Liver (tissue), 3 donors: ENCODE results near the gene LRFN5.

Experiments used
- NR2F2 ChIP-seq: IDR thresholded peaks from 2 replicates; pipeline ENCODE4 v1.6.1; 2016; ENCODE audit warnings: antibody characterized with exemption
- RAD21 ChIP-seq, 2 donors: IDR thresholded peaks; 2 replicates each; pipeline ENCODE4 v1.6.1; 2016; ENCODE audit warnings: antibody characterized with exemption in 2 of 2, mild to moderate bottlenecking in 2 of 2
- TF ChIP-seq, protein P1 (sequence below): fragments of 150-350 bp; IDR thresholded peaks from 2 replicates; pipeline ENCODE4 v1.5.1; 2017; ENCODE audit warnings: improper control_type of control experiment, low read depth, low read length; ENCODE audit not compliant: missing input control
- TF ChIP-seq, protein P2 (sequence below): IDR thresholded peaks from 2 replicates; pipeline ENCODE4 v1.6.1; 2016; ENCODE audit warnings: antibody characterized with exemption
- TF ChIP-seq, protein P3 (sequence below): IDR thresholded peaks from 2 replicates; pipeline ENCODE4 v1.6.1; 2016; ENCODE audit warnings: antibody characterized with exemption
- donor health status: healthy.
- donor health status: healthy.

DNA sequence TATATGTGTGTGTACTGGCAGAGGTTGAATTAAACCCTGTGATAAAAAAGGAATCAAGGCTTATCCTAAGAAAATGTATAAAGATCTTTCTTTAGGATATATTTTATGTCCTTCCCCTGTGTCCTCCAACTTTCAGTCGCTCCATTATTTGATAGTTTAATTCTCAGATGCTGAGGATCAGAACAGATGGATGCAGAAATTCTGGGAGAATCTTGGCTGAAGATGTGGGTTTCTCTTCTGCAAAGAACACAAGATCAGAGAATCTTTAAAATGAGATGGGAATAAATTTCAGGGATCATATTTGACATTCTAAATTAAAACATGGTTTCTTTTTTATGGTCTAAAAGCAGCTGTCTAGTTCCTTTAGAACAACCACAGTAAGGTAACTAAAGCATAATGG is 37.9 kb downstream of the LRFN5 start:
- TF ChIP-seq, protein P1, sequence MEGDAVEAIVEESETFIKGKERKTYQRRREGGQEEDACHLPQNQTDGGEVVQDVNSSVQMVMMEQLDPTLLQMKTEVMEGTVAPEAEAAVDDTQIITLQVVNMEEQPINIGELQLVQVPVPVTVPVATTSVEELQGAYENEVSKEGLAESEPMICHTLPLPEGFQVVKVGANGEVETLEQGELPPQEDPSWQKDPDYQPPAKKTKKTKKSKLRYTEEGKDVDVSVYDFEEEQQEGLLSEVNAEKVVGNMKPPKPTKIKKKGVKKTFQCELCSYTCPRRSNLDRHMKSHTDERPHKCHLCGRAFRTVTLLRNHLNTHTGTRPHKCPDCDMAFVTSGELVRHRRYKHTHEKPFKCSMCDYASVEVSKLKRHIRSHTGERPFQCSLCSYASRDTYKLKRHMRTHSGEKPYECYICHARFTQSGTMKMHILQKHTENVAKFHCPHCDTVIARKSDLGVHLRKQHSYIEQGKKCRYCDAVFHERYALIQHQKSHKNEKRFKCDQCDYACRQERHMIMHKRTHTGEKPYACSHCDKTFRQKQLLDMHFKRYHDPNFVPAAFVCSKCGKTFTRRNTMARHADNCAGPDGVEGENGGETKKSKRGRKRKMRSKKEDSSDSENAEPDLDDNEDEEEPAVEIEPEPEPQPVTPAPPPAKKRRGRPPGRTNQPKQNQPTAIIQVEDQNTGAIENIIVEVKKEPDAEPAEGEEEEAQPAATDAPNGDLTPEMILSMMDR: no peak
- TF ChIP-seq, protein P2, sequence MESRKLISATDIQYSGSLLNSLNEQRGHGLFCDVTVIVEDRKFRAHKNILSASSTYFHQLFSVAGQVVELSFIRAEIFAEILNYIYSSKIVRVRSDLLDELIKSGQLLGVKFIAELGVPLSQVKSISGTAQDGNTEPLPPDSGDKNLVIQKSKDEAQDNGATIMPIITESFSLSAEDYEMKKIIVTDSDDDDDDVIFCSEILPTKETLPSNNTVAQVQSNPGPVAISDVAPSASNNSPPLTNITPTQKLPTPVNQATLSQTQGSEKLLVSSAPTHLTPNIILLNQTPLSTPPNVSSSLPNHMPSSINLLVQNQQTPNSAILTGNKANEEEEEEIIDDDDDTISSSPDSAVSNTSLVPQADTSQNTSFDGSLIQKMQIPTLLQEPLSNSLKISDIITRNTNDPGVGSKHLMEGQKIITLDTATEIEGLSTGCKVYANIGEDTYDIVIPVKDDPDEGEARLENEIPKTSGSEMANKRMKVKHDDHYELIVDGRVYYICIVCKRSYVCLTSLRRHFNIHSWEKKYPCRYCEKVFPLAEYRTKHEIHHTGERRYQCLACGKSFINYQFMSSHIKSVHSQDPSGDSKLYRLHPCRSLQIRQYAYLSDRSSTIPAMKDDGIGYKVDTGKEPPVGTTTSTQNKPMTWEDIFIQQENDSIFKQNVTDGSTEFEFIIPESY: no peak
- no peak for TF ChIP-seq NR2F2
- TF ChIP-seq, protein P3, sequence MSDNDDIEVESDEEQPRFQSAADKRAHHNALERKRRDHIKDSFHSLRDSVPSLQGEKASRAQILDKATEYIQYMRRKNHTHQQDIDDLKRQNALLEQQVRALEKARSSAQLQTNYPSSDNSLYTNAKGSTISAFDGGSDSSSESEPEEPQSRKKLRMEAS: no peak
- TF ChIP-seq RAD21 (IDR thresholded peaks at IDR 0.05): no peak
